ENCODE results near the gene ROR2. TPM values are rescaled to one million over a fixed set of nuclear protein-coding genes. Genes with fewer than 3 reads are reported as not detected.
A peak's percentile ranks its signal among the peaks of the same experiment; 100 is the strongest.

ROR2 gene
- total RNA-seq, 1 experiment from 2014 or later: 2.7 TPM

- H2BK120ac ChIP-seq (ENCODE audit: low read depth, low read length, poor library complexity, severe bottlenecking): no peak overlapping the region
- no peak for DNase-seq
- Mint-ChIP-seq H3K4me3 (no peak overlapping the region), H3K9me3 (peaks cover 0 to 4% of the 10 kb centered on the region in 2 experiments; a peak in 2 of 5 replicates), H3K27ac (peak overlapping the region in 1 of 3 experiments; percentile 26; a peak in 1 of 7 replicates), H3K4me1 (no peaks in the 10 kb centered on the region), H3K27me3 (ENCODE audit: low read depth) (no peaks in the 10 kb centered on the region; the same call in 1 of the 2 replicates), H3K36me3 (ENCODE audit: insufficient read depth in 1 of 3, low read depth in 3 of 3) (peaks cover 0 to 2% (median 0%) of the 10 kb centered on the region in 3 experiments; a peak in 1 of 7 replicates)
- H3T11ph ChIP-seq (ENCODE audit: low read length): no peak overlapping the region
- no peak overlapping the region for H2BK12ac ChIP-seq (ENCODE audit: insufficient read length, low read depth, low read length)
- H3K9me3 ChIP-seq (ENCODE audit: control insufficient read depth, low read depth, low read length): no peaks in the 10 kb centered on the region
- no peaks in the 10 kb centered on the region for H3K79me1 ChIP-seq (ENCODE audit: insufficient read depth, low read depth, low read length, poor library complexity, severe bottlenecking)
- H2BK20ac ChIP-seq (ENCODE audit: low read depth, low read length, poor library complexity, severe bottlenecking): no peak overlapping the region
- H2BK15ac ChIP-seq (ENCODE audit: low read depth, low read length): no peak overlapping the region
- H4K91ac ChIP-seq (ENCODE audit: insufficient read length, low read depth, low read length): no peak overlapping the region
- no peak overlapping the region for H2AK5ac ChIP-seq (ENCODE audit: insufficient read length, low read length)
- no peak overlapping the region for H3K27ac ChIP-seq (ENCODE audit: insufficient read length, low read depth, low read length)
- no CpG with 5 or more reads among the region's 4 CpGs for WGBS (ENCODE audit: extremely low coverage, insufficient read length, low lambda C conversion rate)
- H3K14ac ChIP-seq (ENCODE audit: insufficient read depth, low read length): no peak overlapping the region
- no peak overlapping the region for H4K5ac ChIP-seq (ENCODE audit: insufficient read length, low read depth, low read length)
- H4K20me1 ChIP-seq (ENCODE audit: control insufficient read depth, insufficient read depth, insufficient read length): no peaks in the 10 kb centered on the region
- H3K18ac ChIP-seq (ENCODE audit: insufficient read length, low read depth, low read length): no peak overlapping the region
- H3K27me3 ChIP-seq (ENCODE audit: insufficient read depth, low read length): no peaks in the 10 kb centered on the region
- no peaks in the 10 kb centered on the region for H3K4me1 ChIP-seq (ENCODE audit: insufficient read depth, low read length)
- H3K56ac ChIP-seq (ENCODE audit: insufficient read length, low read depth, low read length): no peak overlapping the region
- H3K9ac ChIP-seq (ENCODE audit: extremely low read depth, insufficient read length, low read length): no peak overlapping the region
- TF ChIP-seq, protein P1, sequence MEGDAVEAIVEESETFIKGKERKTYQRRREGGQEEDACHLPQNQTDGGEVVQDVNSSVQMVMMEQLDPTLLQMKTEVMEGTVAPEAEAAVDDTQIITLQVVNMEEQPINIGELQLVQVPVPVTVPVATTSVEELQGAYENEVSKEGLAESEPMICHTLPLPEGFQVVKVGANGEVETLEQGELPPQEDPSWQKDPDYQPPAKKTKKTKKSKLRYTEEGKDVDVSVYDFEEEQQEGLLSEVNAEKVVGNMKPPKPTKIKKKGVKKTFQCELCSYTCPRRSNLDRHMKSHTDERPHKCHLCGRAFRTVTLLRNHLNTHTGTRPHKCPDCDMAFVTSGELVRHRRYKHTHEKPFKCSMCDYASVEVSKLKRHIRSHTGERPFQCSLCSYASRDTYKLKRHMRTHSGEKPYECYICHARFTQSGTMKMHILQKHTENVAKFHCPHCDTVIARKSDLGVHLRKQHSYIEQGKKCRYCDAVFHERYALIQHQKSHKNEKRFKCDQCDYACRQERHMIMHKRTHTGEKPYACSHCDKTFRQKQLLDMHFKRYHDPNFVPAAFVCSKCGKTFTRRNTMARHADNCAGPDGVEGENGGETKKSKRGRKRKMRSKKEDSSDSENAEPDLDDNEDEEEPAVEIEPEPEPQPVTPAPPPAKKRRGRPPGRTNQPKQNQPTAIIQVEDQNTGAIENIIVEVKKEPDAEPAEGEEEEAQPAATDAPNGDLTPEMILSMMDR (conservative IDR thresholded peaks at IDR 0.05): no peak
- H4K8ac ChIP-seq (replicated peaks; ENCODE audit: insufficient read length, low read depth, low read length): no peak overlapping the region
- H3K79me2 ChIP-seq (ENCODE audit: insufficient read depth, low read length): no peaks in the 10 kb centered on the region
- no peaks in the 10 kb centered on the region for H3K23me2 ChIP-seq (ENCODE audit: insufficient read length, low read depth, low read length, poor library complexity, severe bottlenecking)
- no peak overlapping the region for H2AFZ ChIP-seq (ENCODE audit: low read length)
- no peak overlapping the region for H2BK5ac ChIP-seq (ENCODE audit: insufficient read length, low read length)
- no peak overlapping the region for H3K4ac ChIP-seq (ENCODE audit: low read depth, low read length)
- no peak overlapping the region for H3K4me2 ChIP-seq (ENCODE audit: insufficient read depth, insufficient read length, low read length)
- no peak overlapping the region for H3K23ac ChIP-seq (ENCODE audit: insufficient read length, low read depth, low read length)
Measured at GRCh38 chr9:91546574-91546973, 403.5 kb downstream of the ROR2 start.
